ENCODE data around the gene LIPK.
"Not testable (repeated sequence)": the region's sequence is repeated elsewhere in the genome, so short reads cannot be mapped to it uniquely, and the experiment has no call there.

Gene LIPK

GRCh38 chr10:88721392-88721791 is 15.3 kb downstream of the LIPK start:
- no peak for DNase-seq

- DNase-seq, result no peak
These were observed 19.7 kb downstream of the LIPK start for GRCh38 chr10:88725798-88726197.

- DNase-seq, result no peak
These were observed 22.2 kb downstream of the LIPK start for GRCh38 chr10:88728107-88728763.

GRCh38 chr10:88730864-88731263 is 24.8 kb downstream of the LIPK start:
- DNase-seq, result no peak

GRCh38 chr10:88731296-88731695 is 25.2 kb downstream of the LIPK start:
- DNase-seq, result no peak

GRCh38 chr10:88733215-88733614 is 27.2 kb downstream of the LIPK start:
- DNase-seq, result no peak

- no peak for DNase-seq
These were observed 29.6 kb downstream of the LIPK start for GRCh38 chr10:88735661-88736060.

- not testable (repeated sequence) for DNase-seq
These were observed 35.9 kb downstream of the LIPK start for GRCh38 chr10:88741921-88742320.

GRCh38 chr10:88742448-88742847 is 36.4 kb downstream of the LIPK start:
- no peak for DNase-seq

- DNase-seq, result no peak
These were observed 38.0 kb downstream of the LIPK start for GRCh38 chr10:88744002-88744401.

GRCh38 chr10:88745633-88746032 is 39.6 kb downstream of the LIPK start:
- no peak for DNase-seq

- DNase-seq, result no peak
These were observed 48.2 kb downstream of the LIPK start for GRCh38 chr10:88754287-88754686.

- DNase-seq, result no peak
These were observed 49.7 kb downstream of the LIPK start for GRCh38 chr10:88755753-88756152.

GRCh38 chr10:88756660-88757059 is 50.6 kb downstream of the LIPK start:
- no peak for DNase-seq

GRCh38 chr10:88759366-88760101 is 53.5 kb downstream of the LIPK start, which contains the start of gene LIPN:
Gene LIPN (plus strand): TSS chr10:88760020. CDS start chr10:88761406, 1,386 bp downstream.
- DNase-seq, result no peak

- DNase-seq, result no peak
These were observed 56.9 kb downstream of the LIPK start for GRCh38 chr10:88762906-88763305.

GRCh38 chr10:88763441-88763840 is 57.4 kb downstream of the LIPK start:
- DNase-seq, result no peak

GRCh38 chr10:88764110-88764509 is 58.1 kb downstream of the LIPK start:
- no peak for DNase-seq

- DNase-seq, result no peak
These were observed 59.8 kb downstream of the LIPK start for GRCh38 chr10:88765816-88766215.

- DNase-seq, result no peak
These were observed 63.3 kb downstream of the LIPK start for GRCh38 chr10:88769384-88769783.

- DNase-seq, result no peak
These were observed 75.2 kb downstream of the LIPK start for GRCh38 chr10:88781206-88781605.

GRCh38 chr10:88782222-88782621 is 76.2 kb downstream of the LIPK start:
- no peak for DNase-seq

GRCh38 chr10:88783724-88784123 is 77.7 kb downstream of the LIPK start:
- no peak for DNase-seq

GRCh38 chr10:88786032-88786770 is 80.2 kb downstream of the LIPK start:
- DNase-seq, result no peak

Measured in NCI-H1417 treated with DMSO at 0.1 percent for 48 hours (cell line).